Cardiac septum (tissue), 1 donor: ENCODE measurements around the gene C17orf113. TPM values are rescaled to one million over a fixed set of nuclear protein-coding genes. Genes with fewer than 3 reads are reported as not detected.

Experiments
- DNase-seq: peaks from one replicate; pipeline ENCODE4 v3.0.0-alpha.2; 2020; ENCODE audit warnings: low spot score
- intact Hi-C: fragments of 100-400 bp; cut with DNase I; formaldehyde crosslinking; loops from one replicate; pipeline ENCODE4 v1.14.0; 2022
- total RNA-seq: library from RNA; stranded (reverse); fragmentation: NEBNext Ultra II Directional; extraction: Animal tissue kit (Norgen Biotek cat#: 25700); gene quantifications from one replicate; pipeline ENCODE4 v1.2.1, GENCODE V29; 2021
- donor health status: DM: no; HTN: no; CAD: no.

Gene C17orf113
- total RNA-seq, 1 donor from 2014 or later, result 0.43 TPM

- intact Hi-C loops, result no loop called here
- DNase-seq, result no peak
Observed at GRCh38 chr17:42051013-42051400, 606 bp upstream of the C17orf113 start.

GRCh38 chr17:42049834-42050392 is 488 bp downstream of the C17orf113 start:
- intact Hi-C loops, result no loop called here
- no peak for DNase-seq

GRCh38 chr17:42047343-42047742 is 3.1 kb downstream of the C17orf113 start:
- DNase-seq, result no peak
- intact Hi-C loops, result no loop called here

- intact Hi-C loops, result no loop called here
Observed at GRCh38 chr17:42045719-42046118, 4.7 kb downstream of the C17orf113 start.

GRCh38 chr17:42042598-42043319 is 7.6 kb downstream of the C17orf113 start:
- intact Hi-C loops, result no loop called here
- no peak for DNase-seq

More at GRCh38 chr17:42045719-42046118, 4.7 kb downstream of the C17orf113 start:
- DNase-seq, result no peak

- no peak for DNase-seq
- intact Hi-C loops, result no loop called here
Observed at GRCh38 chr17:42041619-42042018, 8.8 kb downstream of the C17orf113 start.

GRCh38 chr17:42040818-42041217 is 9.6 kb downstream of the C17orf113 start:
- DNase-seq, result no peak
- intact Hi-C loops, result no loop called here

- intact Hi-C loops, result no loop called here
Observed at GRCh38 chr17:42039794-42040763, 10.3 kb downstream of the C17orf113 start.

GRCh38 chr17:42038221-42038973 is 12.0 kb downstream of the C17orf113 start:
- DNase-seq, result no peak
- intact Hi-C loops, result no loop called here

More at GRCh38 chr17:42039794-42040763, 10.3 kb downstream of the C17orf113 start:
- DNase-seq, result no peak

- DNase-seq, result no peak
- intact Hi-C loops, result no loop called here
Observed at GRCh38 chr17:42034059-42034458, 16.3 kb downstream of the C17orf113 start.

- DNase-seq, result no peak
- intact Hi-C loops, result no loop called here
Observed at GRCh38 chr17:42031584-42031983, 18.8 kb downstream of the C17orf113 start.

GRCh38 chr17:42028791-42029127 is 21.6 kb downstream of the C17orf113 start:
- DNase-seq, result no peak
- intact Hi-C loops, result loop anchor here (5.0 to 10.0 kb wide), 2 partner anchors 39 to 506 kb away; partner anchors contain the start of gene NAGLU

- intact Hi-C loops, result loop anchor here (5.0 to 10.0 kb wide), 2 partner anchors 39 to 507 kb away; partner anchors contain the start of gene NAGLU
- DNase-seq, result no peak
Observed at GRCh38 chr17:42027961-42028790, 22.2 kb downstream of the C17orf113 start.

GRCh38 chr17:42027590-42027889 is 22.9 kb downstream of the C17orf113 start:
- DNase-seq, result no peak
- intact Hi-C loops, result loop anchor here (5.0 to 10.0 kb wide), 2 partner anchors 40 to 507 kb away; partner anchors contain the start of gene NAGLU

- DNase-seq, result no peak
- intact Hi-C loops, result loop anchor here (5.0 to 10.0 kb wide), 2 partner anchors 40 to 508 kb away; partner anchors contain the start of gene NAGLU
Observed at GRCh38 chr17:42026857-42027589, 23.4 kb downstream of the C17orf113 start.

GRCh38 chr17:42025936-42026335 is 24.5 kb downstream of the C17orf113 start:
- intact Hi-C loops, result loop anchor here (1.0 to 10.0 kb wide), 4 partner anchors 41 to 509 kb away; partner anchors contain the start of gene NAGLU
- no peak for DNase-seq

GRCh38 chr17:42025191-42025579 is 25.2 kb downstream of the C17orf113 start:
- DNase-seq, result no peak
- intact Hi-C loops, result loop anchor here (1.0 to 10.0 kb wide), 4 partner anchors 42 to 510 kb away; partner anchors contain the start of gene NAGLU
